ENCODE data around the gene ATRX.
"Not testable (repeated sequence)": the region's sequence is repeated elsewhere in the genome, so short reads cannot be mapped to it uniquely, and the experiment has no call there.

ATRX gene

DNA sequence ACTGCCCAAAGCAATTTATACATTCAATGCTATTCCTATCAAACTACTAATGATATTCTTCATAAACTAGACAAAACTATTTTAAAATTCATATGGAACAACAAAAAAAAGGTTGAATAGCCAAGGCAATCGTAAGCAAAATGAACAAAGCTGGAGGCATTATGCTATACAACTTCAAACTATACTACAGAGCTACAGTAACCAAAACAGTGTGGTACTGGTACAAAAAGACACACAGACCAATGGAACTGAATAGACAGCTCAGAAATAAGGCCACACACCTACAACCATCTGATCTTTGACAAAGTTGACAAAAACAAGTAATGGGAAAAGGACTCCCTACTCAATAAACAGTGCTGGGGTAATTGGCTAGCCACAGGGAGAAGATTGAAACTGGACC, 271.8 kb downstream of the ATRX start:
- Histone ChIP-seq H3K27me3 (ENCODE audit: control insufficient read depth, insufficient read depth, low read length) (no peaks in the 10 kb centered on the region), H3K9me3 (ENCODE audit: control insufficient read depth, low read length) (no peaks in the 10 kb centered on the region), H3K79me2 (no peaks in the 10 kb centered on the region), H2AFZ (no peak overlapping the region), H3K9ac (no peak overlapping the region), H3K36me3 (ENCODE audit: control insufficient read depth, insufficient read depth, low read length) (no peaks in the 10 kb centered on the region), H3K27ac (no peak overlapping the region), H3K4me2 (ENCODE audit: low read length) (no peak overlapping the region), H3K4me3 (ENCODE audit: low read depth, low read length) (no peak overlapping the region), H3K4me1 (no peaks in the 10 kb centered on the region)
- TF ChIP-seq, protein P1, sequence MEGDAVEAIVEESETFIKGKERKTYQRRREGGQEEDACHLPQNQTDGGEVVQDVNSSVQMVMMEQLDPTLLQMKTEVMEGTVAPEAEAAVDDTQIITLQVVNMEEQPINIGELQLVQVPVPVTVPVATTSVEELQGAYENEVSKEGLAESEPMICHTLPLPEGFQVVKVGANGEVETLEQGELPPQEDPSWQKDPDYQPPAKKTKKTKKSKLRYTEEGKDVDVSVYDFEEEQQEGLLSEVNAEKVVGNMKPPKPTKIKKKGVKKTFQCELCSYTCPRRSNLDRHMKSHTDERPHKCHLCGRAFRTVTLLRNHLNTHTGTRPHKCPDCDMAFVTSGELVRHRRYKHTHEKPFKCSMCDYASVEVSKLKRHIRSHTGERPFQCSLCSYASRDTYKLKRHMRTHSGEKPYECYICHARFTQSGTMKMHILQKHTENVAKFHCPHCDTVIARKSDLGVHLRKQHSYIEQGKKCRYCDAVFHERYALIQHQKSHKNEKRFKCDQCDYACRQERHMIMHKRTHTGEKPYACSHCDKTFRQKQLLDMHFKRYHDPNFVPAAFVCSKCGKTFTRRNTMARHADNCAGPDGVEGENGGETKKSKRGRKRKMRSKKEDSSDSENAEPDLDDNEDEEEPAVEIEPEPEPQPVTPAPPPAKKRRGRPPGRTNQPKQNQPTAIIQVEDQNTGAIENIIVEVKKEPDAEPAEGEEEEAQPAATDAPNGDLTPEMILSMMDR (IDR thresholded peaks at IDR 0.05) = no peak

DNA sequence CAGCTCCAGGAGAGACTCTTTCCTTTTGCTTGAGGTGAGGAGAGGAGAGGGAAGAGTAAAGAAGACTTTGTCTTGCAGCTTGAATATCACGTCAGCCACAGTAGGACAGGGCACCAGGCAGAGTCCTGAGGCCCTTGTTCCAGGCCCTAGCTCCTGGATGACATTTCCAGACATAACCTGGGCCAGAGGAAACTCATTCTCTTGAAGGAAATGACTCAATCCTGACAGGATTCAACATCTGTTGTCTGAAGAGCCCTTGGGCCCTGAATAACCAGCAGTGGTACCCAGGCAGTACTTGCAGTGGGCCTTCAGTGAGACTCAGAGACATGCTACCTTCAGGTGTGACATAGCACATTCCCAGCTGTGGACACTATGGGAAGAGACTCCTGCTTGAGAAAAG, 276.0 kb downstream of the ATRX start:
- Histone ChIP-seq H3K79me2 (no peaks in the 10 kb centered on the region), H3K9me3 (ENCODE audit: control insufficient read depth, low read length) (no peaks in the 10 kb centered on the region), H3K9ac (no peak overlapping the region), H3K4me1 (no peaks in the 10 kb centered on the region), H3K36me3 (ENCODE audit: control insufficient read depth, insufficient read depth, low read length) (no peaks in the 10 kb centered on the region), H3K27me3 (ENCODE audit: control insufficient read depth, insufficient read depth, low read length) (no peaks in the 10 kb centered on the region), H3K4me2 (ENCODE audit: low read length) (no peak overlapping the region), H3K27ac (no peak overlapping the region), H3K4me3 (ENCODE audit: low read depth, low read length) (no peak overlapping the region), H2AFZ (no peak overlapping the region)
- TF ChIP-seq, protein P1 (IDR thresholded peaks at IDR 0.05) = no peak

GRCh38 chrX:77505227-77505626, 280.8 kb downstream of the ATRX start:
- Histone ChIP-seq H3K9me3 (ENCODE audit: control insufficient read depth, low read length) (no peaks in the 10 kb centered on the region), H3K4me1 (no peaks in the 10 kb centered on the region), H3K79me2 (no peaks in the 10 kb centered on the region), H3K4me3 (ENCODE audit: low read depth, low read length) (no peak overlapping the region), H2AFZ (no peak overlapping the region), H3K27me3 (ENCODE audit: control insufficient read depth, insufficient read depth, low read length) (no peaks in the 10 kb centered on the region), H3K4me2 (ENCODE audit: low read length) (no peak overlapping the region), H3K36me3 (ENCODE audit: control insufficient read depth, insufficient read depth, low read length) (no peaks in the 10 kb centered on the region), H3K9ac (no peak overlapping the region), H3K27ac (no peak overlapping the region)
- TF ChIP-seq, protein P1 (IDR thresholded peaks at IDR 0.05) = no peak

DNA sequence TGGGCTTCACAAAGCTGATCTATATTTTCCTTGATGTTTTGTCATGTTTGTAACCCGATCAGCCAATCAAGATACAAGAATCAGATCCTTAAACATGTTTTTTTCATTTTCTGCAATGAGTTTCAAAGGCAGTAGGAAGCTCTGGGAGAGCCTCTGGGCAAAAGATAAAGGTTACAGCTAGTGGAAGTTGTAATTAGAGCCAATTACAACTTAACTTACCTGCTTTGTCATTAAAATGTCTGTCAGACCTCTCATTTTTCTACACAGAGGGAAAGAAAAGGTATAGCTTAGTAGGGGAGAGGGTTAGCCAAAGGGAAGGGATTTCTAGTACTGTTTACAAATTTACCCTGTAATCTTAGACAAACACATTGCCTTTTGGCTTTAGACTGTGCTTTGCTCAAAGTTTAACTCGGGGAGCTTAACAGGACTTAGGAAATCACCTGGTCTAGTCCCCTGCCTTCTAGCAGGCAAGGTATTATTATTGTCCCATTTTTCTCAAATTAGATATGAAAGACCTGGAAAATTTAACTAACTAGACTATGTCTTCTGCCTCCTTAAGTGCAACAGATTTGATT, 283.0 kb downstream of the ATRX start:
- H3K36me3 ChIP-seq (ENCODE audit: control insufficient read depth, insufficient read depth, low read length) = no peaks in the 10 kb centered on the region
- no peak overlapping the region for H3K4me3 ChIP-seq (ENCODE audit: low read depth, low read length)
- TF ChIP-seq, protein P1 (IDR thresholded peaks at IDR 0.05) = no peak
- H3K4me2 ChIP-seq (ENCODE audit: low read length) = no peak overlapping the region
- H3K27me3 ChIP-seq (ENCODE audit: control insufficient read depth, insufficient read depth, low read length) = no peaks in the 10 kb centered on the region
- no peaks in the 10 kb centered on the region for H3K79me2 ChIP-seq
- no peak overlapping the region for H2AFZ ChIP-seq
- H3K9me3 ChIP-seq (ENCODE audit: control insufficient read depth, low read length) = no peaks in the 10 kb centered on the region
- H3K4me1 ChIP-seq = no peaks in the 10 kb centered on the region
- no peak overlapping the region for H3K27ac ChIP-seq
- no peak overlapping the region for H3K9ac ChIP-seq

GRCh38 chrX:77500164-77500563, 285.9 kb downstream of the ATRX start:
- H2AFZ ChIP-seq; H3K4me3 ChIP-seq (ENCODE audit: low read depth, low read length); H3K27me3 ChIP-seq (ENCODE audit: control insufficient read depth, insufficient read depth, low read length); H3K9me3 ChIP-seq (ENCODE audit: control insufficient read depth, low read length); H3K4me2 ChIP-seq (ENCODE audit: low read length); H3K9ac ChIP-seq; H3K4me1 ChIP-seq; H3K36me3 ChIP-seq (ENCODE audit: control insufficient read depth, insufficient read depth, low read length); H3K79me2 ChIP-seq; H3K27ac ChIP-seq: not testable (repeated sequence)
